Stimulated activated CD4-positive, alpha-beta T cell treated with anti-CD3 and anti-CD28 coated beads, Interleukin-4, amount 100 ng/mL, for 4 hours (primary cell): Measurements from ENCODE around the gene THADA.

Source experiments
- DNase-seq, 2 experiments: peaks; one replicate each; pipeline ENCODE4 v3.0.0-alpha.2; 2020

Gene THADA

DNA sequence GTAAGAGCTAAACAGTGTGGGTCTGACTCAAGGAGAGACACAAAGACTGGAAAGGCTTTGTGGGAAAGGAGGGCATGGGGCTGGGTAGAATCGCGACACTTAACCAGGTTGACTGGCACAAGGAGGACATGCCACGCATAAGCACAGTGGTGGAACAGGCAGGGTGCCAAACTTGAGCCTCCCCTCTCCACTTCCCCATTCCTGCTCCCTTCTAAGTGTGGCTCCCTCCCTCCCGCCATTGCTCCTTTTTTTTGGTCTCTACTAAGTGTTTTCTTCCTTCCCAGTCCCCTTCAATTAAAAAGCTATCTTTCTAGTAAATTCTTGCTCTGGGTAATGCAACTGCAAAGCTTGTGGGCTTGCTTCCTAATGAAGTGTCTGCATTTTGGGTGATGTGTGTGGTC, 329.1 kb downstream of the THADA start:
- no peak for DNase-seq

DNA sequence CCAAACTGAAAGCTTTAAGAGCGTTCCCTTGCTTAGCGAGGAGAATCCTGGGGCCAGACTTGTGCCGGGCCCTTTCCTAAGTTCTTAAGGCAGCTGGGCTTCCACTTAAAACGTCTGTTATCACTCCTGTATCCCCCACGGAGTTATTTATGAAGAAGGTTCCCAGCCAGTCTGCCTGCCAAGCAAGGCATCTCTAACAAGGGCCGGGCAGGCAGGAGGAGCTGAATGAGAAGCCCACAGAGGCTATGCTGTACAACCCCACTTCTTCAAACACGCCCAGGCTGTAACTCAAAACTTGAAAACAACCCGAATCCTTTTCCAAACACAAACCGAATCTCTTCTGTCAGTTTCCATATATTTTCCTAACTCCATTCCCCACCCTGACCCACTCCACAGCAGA, 330.4 kb downstream of the THADA start:
- no peak for DNase-seq

DNA sequence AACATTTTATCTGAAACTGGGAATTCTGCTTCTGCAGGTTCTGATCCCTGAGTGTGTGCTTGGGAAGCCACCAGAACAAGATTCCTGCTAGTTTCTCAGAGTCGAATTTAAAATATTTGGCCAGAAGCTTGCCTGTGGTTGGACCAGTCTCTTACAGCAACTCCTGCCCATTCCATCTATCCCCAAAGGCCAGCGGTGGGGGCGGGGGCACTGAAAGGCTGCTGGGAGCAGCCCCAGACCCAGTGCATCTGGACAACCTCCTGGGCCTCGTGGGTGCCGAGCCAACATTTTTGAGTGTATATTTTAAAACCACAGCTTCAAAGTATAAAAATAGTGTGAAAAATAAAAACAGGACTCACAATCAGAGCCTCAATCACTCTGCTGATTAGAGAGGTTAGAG, 330.8 kb downstream of the THADA start:
- no peak for DNase-seq

DNA sequence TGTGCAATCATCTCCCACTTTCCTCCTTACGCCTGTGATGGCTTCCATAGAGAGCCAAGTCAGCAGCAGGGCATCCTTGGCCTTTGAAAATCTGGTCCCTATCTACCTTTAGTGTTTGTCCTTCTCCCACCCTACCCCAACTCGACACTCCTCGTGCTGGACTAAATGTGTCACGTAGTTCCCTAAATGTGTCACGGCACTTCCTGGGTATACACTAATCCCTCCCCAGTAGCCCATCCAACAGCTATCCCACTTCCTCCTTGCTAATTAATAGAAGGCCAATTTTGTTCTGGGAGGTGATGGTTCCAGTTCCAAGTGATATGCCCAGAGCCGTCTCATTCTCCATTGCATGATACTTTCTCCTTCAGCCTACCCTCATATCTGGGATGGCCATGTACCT, 332.9 kb downstream of the THADA start:
- DNase-seq = no peak

DNA sequence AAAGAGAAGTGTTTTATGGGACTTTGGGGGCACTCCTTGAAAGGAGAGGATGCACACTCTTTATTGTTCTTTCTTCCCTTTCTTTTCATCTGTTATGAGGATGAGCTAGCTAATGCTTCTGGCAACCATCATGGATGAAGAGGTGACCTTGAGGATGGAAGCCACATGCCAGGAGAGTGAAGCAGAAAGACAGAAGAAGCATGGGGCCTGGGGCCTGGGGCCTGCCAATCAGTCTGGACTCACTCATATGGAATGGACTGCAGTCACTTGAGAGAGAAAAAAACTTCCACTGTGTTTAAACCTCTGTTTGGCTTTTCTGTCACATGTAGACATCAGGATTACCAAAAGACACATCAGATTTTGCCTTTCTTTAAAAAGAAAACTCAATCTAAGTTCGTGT, 333.6 kb downstream of the THADA start:
- no peak for DNase-seq

DNA sequence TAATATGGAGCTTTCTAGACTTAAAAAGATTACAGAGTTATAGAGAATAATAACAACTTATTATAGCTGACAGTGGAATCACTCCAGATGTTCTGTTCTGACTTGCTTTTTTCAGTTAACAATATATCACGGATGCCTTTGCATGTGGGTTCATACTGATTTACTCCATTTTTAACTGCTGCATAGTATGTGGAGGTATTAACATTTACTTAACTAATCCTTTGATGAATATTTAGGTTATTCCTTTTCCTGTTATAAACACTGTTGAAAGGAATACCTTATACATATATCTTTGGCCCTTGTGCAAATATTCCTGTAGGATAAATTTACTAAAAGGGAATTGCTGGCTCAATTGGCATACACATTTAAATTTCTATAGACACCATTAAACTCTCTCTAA, 336.3 kb downstream of the THADA start:
- DNase-seq = no peak

DNA sequence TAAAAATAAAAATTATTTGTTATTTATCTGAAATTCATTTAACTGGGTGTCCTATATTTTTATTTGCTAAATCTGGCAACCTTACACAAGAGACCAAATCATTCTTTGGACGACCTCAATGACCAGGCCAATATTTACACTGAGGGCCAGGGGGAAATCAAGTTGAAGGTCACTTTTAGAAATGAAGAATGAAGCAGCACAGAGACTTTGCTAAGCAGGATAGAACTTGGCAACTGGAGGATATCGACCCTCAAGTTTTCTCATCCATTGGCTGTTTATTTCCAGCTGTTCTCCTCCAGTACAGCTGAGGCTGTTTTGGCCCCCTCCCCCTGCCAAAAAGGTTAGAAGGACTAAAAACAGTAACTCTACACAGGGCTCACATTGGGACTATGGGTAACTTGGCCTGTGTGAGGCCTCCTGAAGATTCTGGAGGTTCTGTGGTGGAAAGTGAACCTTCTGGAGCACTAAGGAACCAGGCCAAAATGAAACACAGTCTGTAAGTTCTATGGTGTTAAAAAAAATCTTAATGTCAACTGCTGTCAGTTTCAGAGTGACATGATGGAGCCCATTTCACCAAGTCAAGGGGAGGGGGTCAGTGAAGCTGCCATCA, 337.2 kb downstream of the THADA start:
- DNase-seq = no peak

DNA sequence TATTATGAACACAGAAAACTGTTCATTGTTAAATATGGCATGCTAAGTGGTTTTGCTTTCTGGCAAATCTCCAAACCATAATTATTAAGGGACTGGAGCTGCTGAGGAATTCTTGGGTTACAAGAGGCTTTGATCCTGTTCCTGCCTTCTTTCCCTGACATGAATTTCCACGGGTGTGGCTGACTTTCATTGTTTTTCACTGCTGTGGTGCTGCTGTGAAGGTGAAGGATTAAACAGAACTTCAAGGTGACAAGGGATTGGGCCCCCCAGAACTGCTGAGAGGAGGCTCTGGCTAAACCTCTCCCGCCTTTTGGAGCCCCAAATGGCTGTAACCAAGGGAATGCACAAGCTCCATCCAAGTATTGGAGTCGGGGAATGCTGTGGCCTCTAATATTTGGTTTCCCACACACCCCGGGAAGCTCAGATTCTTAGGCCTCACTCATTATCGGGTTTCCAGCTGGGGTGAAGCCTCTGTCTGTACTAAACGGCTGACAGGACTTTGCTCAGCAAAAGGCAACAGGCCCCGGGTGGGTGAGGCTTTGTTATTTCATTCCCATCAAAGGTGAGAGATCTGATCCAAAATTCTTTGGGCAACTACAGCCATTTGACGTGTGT, 340.4 kb downstream of the THADA start:
- no peak for DNase-seq

DNA sequence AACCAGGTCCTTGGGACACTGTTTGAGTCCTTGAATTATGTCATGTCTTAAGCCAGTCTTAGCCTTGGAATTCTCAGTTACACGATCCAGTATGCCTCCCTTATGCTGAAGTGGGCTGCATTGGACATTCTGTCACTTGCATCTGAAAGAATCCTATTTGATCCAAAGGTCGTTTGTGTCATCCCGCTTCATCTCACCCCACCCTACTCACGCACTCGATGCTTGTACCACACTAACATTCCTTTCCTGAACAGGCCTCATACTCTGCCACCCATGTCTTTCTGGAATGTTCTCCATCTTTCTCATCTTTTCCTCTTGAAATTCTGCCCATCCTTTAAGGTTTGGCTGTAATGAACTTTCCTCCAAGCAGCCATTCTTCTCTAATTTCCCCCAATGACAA, 341.5 kb downstream of the THADA start:
- DNase-seq = no peak

DNA sequence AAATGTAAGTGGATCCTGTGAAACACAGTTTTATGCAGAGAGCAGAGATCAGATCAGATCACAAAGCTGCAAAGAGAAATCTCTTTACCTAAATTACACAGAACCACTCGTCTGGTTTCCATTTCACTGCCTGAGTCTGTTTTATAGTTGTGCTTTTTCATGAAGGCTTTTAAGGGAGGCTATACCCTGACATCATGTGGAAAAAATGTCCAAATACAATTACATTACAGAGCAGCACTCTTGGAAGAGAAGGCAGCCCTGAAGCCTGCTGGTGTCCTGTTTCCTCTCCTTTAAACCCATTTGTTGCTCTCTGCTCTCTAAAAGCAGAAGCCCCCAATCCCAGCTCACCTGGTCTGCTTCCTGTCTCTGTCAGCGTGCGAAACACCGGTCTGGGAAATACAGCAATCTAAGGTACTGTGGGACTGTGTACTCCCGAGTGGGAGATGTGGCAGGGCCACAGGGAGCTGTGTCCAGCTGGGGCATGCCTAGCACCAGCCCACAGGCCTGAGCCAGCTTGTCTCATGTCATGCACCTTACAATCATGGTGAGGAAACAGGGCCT, 344.6 kb downstream of the THADA start:
- DNase-seq = no peak

DNA sequence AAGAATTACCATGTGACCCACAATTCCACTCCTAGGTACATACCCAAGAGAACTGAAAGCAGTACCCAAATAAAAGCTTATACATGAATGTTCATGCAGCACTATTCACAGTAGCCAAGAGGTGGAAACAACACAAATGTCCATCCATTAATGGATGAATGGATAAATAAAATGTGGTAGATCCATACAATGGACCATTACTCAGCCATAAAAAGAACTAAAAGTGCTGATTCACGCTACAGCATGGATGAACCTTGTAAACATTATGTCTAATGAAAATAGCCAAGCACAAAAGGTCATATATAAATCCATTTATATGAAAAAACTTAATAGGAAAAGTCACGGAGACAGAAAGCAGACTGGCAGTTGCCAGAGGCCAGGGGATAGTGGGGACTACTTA, 345.8 kb downstream of the THADA start:
- DNase-seq = no peak

DNA sequence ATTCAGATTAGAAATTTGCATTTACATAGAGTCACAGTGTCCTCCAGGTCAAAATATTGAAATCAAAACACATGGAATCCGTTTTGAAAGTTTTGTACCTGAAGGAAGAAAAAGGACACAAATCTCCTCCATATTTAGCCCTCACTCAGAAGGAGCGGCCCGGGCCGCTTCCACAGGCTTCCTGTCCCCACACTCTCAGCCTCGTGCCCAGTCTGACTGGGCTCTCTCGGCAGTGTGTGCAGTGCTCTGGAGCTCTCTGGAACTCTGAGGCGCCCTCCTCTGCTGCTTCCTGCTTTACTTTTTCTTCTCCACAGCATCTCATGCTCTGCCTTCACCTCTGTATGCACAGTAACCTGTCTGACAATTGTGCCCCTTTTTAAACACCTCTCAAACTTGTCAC, 347.2 kb downstream of the THADA start:
- DNase-seq = no peak

DNA sequence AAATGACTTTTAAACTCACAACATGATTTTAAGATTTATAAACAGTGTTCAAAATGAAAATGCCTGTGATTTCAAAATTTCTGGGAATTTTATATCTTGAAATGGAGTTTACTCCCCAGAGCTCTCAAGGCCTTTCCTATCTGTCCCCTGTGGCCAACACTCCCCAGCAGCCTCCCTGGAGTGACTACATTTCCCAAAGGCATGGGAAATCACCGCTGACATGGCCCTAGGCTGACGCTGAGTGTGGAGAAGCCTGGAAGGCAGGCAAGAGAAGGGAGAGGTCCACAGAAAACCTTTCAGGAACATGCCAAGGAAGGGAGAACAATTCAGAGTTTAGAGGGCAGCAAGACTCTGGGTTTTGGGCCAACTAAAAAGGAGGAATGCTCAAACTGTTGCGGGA, 349.2 kb downstream of the THADA start:
- no peak for DNase-seq

DNA sequence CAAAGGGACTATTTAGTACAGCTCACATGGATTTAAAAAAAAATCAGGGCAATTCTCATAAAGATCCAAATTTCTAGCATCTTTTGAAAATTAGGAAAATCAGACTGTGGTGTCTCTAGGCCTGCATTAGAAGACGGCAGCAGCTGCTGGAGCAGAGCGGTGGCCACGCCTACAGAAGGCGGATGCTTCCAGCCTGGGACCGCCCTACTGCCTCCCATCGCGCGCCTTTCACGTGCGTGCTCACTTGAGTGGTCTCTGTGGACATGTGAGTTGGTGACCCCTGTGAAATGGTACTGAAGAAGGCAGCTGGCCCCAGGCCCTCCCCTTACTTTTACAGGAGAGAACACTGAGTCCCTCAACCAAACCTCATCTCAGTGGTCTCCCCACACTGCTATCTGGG, 354.3 kb downstream of the THADA start:
- no peak for DNase-seq

DNA sequence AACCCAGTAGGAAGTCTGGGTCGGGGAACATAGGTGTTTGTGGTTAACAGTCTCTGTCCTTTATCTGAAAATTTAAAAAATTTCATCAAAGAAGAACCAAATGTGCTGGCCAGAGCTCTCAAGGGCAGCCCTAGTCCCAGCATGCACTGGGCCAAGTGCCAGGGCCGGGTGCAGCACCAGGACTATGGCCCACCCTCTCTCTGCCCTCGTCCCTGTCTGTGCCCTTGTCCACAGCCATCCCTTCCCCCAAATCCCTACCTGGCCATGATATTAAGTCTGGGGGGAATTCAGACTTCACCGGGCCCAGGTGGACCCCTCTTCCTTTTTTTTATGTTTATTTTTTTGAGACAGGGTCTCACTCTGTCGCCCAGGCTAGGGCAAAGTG, 355.1 kb downstream of the THADA start:
- DNase-seq = no peak

DNA sequence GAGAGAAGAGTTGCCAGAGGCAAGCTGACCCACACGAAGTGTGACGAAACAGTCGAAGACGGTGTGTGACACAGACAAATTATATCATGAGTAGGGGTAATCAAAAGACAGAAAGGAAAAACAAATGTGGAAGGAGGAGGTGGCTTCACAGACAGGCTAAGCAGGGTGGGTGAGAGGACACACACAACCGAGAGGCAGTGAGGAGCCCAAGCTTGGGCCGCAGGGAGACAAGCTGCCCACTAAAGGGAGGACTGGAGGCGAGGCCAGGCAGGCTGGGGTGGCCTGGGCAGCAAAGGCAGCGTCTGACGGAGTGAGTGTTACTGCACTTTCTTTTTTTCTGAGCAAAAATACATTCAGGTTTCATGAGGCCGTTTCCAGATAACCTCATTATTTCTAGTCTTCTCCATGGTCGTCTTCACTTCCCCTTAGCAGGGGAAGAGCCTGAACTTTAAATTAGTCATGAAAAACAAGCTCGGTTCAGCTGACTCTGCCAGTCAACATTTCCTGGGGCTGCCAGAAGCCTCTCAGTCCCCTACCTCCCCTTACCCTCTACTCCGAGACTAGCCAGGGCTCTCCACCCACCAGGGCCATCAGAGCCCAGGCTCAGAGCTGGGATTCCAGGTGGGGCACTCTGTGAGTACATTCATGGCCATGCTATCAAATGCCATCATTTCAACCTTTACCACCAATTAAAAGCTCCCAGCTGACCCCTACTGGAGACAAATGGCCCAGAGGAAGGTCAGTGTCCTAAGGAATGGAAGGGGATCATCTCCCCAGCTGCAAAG, 355.7 kb downstream of the THADA start:
- DNase-seq = no peak

DNA sequence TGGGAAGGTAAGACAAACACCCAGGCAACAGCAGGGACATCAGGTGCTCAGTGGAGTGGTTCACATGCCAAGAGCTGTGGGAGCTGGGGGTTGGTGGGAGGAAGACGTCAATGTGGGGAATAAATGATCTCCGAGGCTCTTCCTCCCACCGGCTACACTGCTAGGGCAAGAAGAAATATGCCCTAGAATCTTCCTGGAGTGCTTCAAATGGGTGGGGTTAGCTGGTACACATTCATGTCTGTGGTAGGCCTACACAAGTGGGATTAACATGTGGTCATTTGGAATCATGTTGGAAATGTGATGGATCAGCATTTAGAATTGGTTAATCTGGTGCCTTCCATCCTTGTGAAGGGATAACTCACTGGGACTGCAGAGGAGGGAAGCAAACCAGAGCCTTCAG, 357.0 kb downstream of the THADA start:
- DNase-seq = no peak

DNA sequence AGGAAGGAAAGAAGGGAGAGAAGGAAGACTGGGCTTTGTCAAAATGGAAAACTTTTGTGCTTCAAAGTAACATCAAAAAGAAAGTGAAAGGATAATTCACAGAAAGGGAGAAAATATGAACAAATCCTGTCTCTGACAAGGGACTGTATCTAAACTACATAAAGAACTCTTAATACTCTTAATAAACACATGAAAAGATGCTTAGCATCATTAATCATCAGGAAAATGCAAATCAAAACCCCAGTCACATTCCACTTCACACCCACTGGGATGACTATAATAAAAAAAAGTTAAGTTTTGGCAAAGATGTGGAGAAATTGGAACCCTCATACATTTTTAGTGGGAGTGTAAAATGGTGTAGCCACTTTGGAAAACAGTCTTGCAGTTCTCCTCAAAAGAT, 357.7 kb downstream of the THADA start:
- no peak for DNase-seq

DNA sequence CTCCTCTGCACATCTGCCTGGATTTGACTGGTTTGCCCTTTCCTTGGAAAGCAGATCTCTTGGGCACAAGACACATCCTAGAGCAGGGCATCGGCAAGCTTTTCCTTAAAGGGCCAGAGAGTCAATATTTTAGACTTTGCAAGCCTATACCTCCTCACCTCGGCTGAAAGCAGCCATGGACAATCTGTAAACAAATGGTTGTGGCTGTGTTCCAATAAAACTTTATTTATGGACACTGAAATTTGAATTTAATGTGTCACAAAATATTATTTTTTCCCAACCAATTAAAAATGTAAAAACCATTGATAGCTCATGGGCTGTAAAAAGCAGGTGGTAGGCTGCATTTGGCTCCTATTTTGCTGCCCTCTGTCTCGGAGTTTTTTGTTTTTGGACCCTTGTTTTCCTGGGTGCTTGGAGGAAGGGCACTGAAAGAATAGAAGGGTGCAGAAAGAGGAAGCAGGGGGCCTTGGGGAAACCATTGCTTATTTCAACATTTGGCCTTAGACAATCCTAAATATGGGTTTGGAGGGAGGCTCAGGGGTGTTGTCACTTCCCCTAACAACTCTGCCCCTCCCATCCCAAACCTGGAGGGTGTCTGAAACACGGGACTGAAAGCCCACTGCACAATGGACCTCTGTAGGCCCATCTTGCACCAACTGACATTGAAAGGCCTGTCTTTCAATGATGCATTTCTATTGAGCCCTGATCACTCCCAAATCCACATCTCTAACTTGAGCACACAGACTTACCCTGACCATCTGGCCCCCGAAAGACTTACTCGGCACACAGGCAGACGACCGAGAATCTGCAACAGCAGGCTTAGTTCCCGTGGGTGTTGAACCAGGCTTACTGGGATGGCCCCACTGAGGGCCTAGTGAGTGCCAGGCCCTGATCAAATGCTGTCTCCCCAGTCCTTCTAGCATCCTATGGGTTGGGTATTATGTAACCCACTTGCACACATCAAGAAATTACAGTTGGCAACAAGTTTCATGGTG, 362.3 kb downstream of the THADA start:
- no peak for DNase-seq

DNA sequence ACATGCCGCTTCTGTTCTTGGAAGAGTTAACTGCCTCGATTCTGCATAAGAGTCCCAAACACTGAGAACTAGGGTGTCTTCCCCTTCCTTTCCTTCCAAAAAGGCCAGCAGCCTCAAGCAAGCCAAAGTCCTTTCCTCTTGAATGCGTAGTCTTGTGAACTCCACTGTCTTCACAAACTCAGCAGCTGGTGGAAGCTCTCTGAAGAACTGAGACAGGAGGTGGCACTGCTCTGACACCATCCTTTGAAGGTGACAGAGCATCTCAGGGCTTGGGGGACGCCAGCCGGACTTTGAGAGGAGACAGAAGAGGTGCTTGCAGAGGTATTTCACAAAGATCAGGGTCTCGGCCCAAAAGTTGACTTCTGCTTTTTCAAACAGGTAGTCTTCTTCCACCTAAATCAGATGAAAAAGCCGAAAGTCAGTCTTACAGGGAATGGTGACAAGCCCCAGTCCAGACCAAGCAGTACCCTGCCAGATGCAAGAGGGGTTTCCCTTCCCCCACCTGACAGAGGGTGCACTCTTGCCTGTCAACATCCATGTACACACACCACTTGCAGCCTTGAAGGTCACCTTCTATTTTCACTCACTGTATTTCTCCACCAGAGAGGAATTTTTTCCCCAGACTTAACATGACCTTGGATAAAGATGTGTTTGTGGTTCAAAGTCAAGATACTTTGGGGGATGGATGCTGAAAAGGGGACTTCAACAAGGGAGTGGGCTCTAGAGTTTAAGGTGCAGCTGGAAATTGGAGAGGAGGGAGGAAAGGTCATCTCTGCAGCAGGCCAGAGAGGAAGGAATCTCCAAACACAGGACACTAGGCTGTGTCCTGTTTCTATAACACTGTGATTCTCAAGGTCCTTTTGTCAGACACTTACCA, 364.6 kb downstream of the THADA start:
- DNase-seq = no peak

DNA sequence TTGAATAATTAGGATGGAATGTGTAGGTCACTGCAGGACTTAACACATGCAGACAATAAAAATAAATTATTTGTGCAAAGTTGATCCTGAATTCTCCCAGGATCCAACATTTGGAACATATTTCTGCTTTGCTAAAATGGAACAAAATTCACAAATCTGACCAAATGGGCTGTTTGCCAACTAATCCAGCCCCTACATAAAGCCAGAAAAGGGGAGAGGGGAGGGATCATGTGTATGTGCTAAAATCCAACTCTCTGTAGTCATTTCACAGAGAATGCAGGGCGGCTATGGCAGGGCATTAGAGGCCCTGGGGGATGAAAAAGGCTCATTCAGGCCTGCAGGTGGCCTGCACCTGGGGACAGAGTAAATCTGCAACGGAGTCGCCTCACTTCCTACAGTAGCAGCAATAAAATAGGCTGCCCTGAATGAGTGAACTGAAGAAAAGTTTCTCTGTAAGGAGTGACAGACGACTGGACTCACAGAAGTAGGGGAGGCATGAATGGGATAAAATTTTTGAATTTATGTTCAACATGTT, 365.4 kb downstream of the THADA start:
- DNase-seq = no peak
